Activated CD4-positive, alpha-beta T cell treated with anti-CD3 and anti-CD28 coated beads for 36 hours (primary cell): ENCODE results near the gene OR52H1. TPM values are rescaled to one million over a fixed set of nuclear protein-coding genes. Genes with fewer than 3 reads are reported as not detected.

Experiments used
- ATAC-seq: fragments of 200-7000 bp; cut with Tn5 transposase; one replicate; pipeline ENCODE4 v1.10.0; 2021; ENCODE audit warnings: mild to moderate bottlenecking, moderate library complexity
- CTCF ChIA-PET: fragments of 350-600 bp; sonication (Branson Sonifier 250); formaldehyde crosslinking; loops from one replicate; lab custom pipeline; 2021; ENCODE audit warnings: antibody characterized with exemption; lab: Charles Lee
- POLR2A ChIA-PET: fragments of 350-600 bp; sonication (Branson Sonifier 250); formaldehyde crosslinking; loops from one replicate; lab custom pipeline; 2021; ENCODE audit warnings: antibody characterized with exemption, inconsistent platforms; lab: Charles Lee
- DNase-seq: peaks from one replicate; pipeline ENCODE4 v3.0.0-alpha.2; 2020
- H3K27ac Mint-ChIP-seq: one replicate; pipeline ENCODE4 v1.8.0; 2021; ENCODE audit warnings: mixed read lengths
- H3K27me3 Mint-ChIP-seq: one replicate; pipeline ENCODE4 v1.8.0; 2021; ENCODE audit warnings: mixed read lengths
- H3K36me3 Mint-ChIP-seq: one replicate; pipeline ENCODE4 v1.8.0; 2021; ENCODE audit warnings: low read depth, mixed read lengths
- H3K4me1 Mint-ChIP-seq: one replicate; pipeline ENCODE4 v1.8.0; 2021; ENCODE audit warnings: mixed read lengths
- H3K4me3 Mint-ChIP-seq: one replicate; pipeline ENCODE4 v1.8.0; 2021; ENCODE audit warnings: mild to moderate bottlenecking, moderate library complexity, mixed read lengths
- H3K9me3 Mint-ChIP-seq: one replicate; pipeline ENCODE4 v1.8.0; 2021; ENCODE audit warnings: low read depth, mixed read lengths
- intact Hi-C, 2 experiments: fragments of 100-400 bp; cut with DNase I in 1 of 2; cut with micrococcal nuclease in 1 of 2; formaldehyde crosslinking; loops; one replicate each; pipeline versions ENCODE4 v1.14.2 to v1.15.1; 2022 to 2024; cut with DNase I, micrococcal nuclease
- total RNA-seq, 2 experiments: library from RNA; stranded (reverse); gene quantifications; one replicate each; pipeline ENCODE4 v1.2.3, GENCODE V29; 2021

The OR52H1 gene
- total RNA-seq, 2 experiments from 2014 or later, result not detected

DNA sequence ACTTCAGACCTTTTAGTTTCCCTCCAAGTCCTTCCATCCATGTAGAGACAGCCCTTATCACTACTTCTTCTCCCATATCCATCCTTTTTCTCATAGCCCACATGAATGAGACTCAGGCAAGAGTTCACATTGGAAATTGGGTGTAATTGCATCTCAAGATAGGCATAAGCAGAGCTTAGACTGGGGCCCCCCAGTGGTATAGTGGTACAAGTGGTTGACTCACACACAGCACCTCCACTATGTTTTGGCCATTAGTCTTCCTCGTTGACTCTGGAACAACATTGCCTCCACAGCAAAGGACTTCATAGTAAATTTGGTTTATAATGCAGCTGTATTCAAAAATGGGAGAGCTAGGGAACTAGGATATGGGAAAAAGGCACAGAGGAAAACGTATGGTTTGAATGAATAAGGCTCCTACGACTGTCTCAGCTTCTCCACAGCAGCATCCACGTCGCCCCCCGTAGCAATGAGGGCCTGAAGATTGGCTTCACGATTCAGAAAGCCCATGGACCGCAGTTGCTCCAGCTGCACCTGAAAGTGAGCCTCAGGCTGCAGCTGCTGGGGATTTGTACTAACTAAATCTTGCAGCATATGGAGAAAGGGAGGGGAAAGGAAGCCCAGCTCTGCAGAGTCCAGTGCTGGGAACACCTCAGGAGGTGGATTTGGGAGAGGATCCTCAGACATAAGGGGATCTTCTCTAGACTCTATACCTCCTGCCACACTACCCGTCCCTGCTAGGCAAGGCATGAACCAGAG lies 41.0 kb downstream of the OR52H1 start:
- H3K36me3 Mint-ChIP-seq, result no peaks in the 10 kb centered on the region
- intact Hi-C loops, result no loop called here
- CTCF ChIA-PET, result interaction anchor here (0.6 to 0.8 kb wide), 2 partner anchors 37 to 804 kb away, joined by 4 read pairs; no protein-coding TSS in a partner anchor
- no peaks in the 10 kb centered on the region for H3K9me3 Mint-ChIP-seq
- no peak for ATAC-seq
- POLR2A ChIA-PET, result no interaction called here
- no peak overlapping the region for H3K4me3 Mint-ChIP-seq
- H3K4me1 Mint-ChIP-seq, result no peaks in the 10 kb centered on the region
- H3K27ac Mint-ChIP-seq, result no peak overlapping the region
- peaks cover 10% of the 10 kb centered on the region for H3K27me3 Mint-ChIP-seq
- no peak for DNase-seq

- no peak overlapping the region for H3K4me3 Mint-ChIP-seq
- H3K27ac Mint-ChIP-seq, result no peak overlapping the region
- H3K36me3 Mint-ChIP-seq, result no peaks in the 10 kb centered on the region
- ChIA-PET POLR2A (interaction anchor here (0.6 kb wide), 1 partner anchor 1877 kb away, joined by 3 read pairs; no protein-coding TSS in a partner anchor), CTCF (no interaction called here)
- no peak for DNase-seq
- no peaks in the 10 kb centered on the region for H3K9me3 Mint-ChIP-seq
- peaks cover 12% of the 10 kb centered on the region for H3K27me3 Mint-ChIP-seq
- ATAC-seq, result no peak
- no peaks in the 10 kb centered on the region for H3K4me1 Mint-ChIP-seq
- intact Hi-C loops, result no loop called here
These were observed 42.8 kb downstream of the OR52H1 start for GRCh38 chr11:5505363-5506048.

GRCh38 chr11:5504403-5504921 lies 43.9 kb downstream of the OR52H1 start:
- no peaks in the 10 kb centered on the region for H3K36me3 Mint-ChIP-seq
- ATAC-seq (no peak), DNase-seq (no peak)
- ChIA-PET POLR2A (interaction anchor here (0.6 kb wide), 1 partner anchor 332 kb away, joined by 3 read pairs; no protein-coding TSS in a partner anchor), CTCF (interaction anchor here (1.1 to 1.2 kb wide), 2 partner anchors 8 to 18 kb away, joined by 3 read pairs; no protein-coding TSS in a partner anchor)
- H3K27me3 Mint-ChIP-seq, result peaks cover 11% of the 10 kb centered on the region
- no peak overlapping the region for H3K27ac Mint-ChIP-seq
- H3K4me3 Mint-ChIP-seq, result no peak overlapping the region
- intact Hi-C loops, result no loop called here
- H3K4me1 Mint-ChIP-seq, result no peaks in the 10 kb centered on the region
- H3K9me3 Mint-ChIP-seq, result no peaks in the 10 kb centered on the region

DNA sequence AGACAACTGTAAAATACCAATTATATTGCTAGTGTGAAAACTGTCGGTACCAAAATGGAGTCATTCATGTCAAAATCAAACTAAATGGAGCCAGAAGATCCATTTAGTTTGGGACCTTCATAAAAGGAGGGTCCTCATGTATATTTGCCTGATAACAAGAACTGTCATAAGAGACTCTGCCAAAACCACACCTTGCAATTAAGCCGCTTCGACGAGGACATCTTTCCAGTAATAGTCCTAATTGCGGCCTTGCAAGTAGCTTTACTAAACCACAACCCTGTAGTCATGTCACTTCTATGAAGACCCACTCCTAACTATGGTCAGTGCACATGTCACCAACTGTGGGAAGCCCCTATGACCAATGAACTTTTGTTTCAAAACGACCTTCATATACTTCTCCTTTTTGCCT lies 47.9 kb downstream of the OR52H1 start:
- POLR2A ChIA-PET, result no interaction called here
- DNase-seq (no peak), ATAC-seq (no peak)
- no peaks in the 10 kb centered on the region for H3K36me3 Mint-ChIP-seq
- no peaks in the 10 kb centered on the region for H3K9me3 Mint-ChIP-seq
- intact Hi-C loops, result no loop called here
- CTCF ChIA-PET, result interaction anchor here (1.4 kb wide), 1 partner anchor 25 kb away, joined by 3 read pairs; no protein-coding TSS in a partner anchor
- no peak overlapping the region for H3K27ac Mint-ChIP-seq
- no peak overlapping the region for H3K4me3 Mint-ChIP-seq
- no peaks in the 10 kb centered on the region for H3K4me1 Mint-ChIP-seq
- peaks cover 4% of the 10 kb centered on the region for H3K27me3 Mint-ChIP-seq

DNA sequence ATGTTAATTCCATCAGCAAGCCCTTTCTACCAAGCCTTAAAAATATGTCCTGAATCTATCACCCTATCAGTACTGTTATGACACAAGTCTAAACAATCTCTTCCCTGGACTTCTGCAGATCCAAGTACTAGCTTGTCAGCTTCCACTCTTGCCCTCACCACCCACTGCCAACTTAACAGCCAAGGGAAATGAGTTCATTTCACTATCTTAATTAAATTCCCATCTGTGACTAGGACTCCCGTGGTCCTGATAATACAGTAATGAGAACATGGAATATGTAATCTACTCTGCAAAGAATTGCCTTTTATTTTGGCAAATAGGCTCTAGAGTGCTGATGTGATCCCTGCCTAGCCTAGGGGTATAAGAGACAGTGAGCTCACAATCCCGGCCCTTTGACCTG lies 48.7 kb downstream of the OR52H1 start:
- peaks cover 4% of the 10 kb centered on the region for H3K27me3 Mint-ChIP-seq
- no peak overlapping the region for H3K27ac Mint-ChIP-seq
- H3K4me3 Mint-ChIP-seq, result no peak overlapping the region
- no peaks in the 10 kb centered on the region for H3K4me1 Mint-ChIP-seq
- ChIA-PET POLR2A (no interaction called here), CTCF (interaction anchor here (1.4 kb wide), 1 partner anchor 24 kb away, joined by 3 read pairs; no protein-coding TSS in a partner anchor)
- ATAC-seq, result no peak
- DNase-seq, result no peak
- H3K36me3 Mint-ChIP-seq, result no peaks in the 10 kb centered on the region
- intact Hi-C loops, result no loop called here
- H3K9me3 Mint-ChIP-seq, result no peaks in the 10 kb centered on the region

Other genes starting within 250 kb of the OR52H1 start
- not detected for gene OR51B4, start 246.6 kb downstream of the OR52H1 start, total RNA-seq
- gene OR51B2, start 224.2 kb downstream of the OR52H1 start, total RNA-seq, result not detected
- gene OR51B5, start 205.0 kb downstream of the OR52H1 start, total RNA-seq, result not detected
- gene OR51B6, start 197.0 kb downstream of the OR52H1 start, total RNA-seq, result not detected
- gene OR51M1, start 164.7 kb downstream of the OR52H1 start, total RNA-seq, result not detected
- gene OR51Q1, start 126.4 kb downstream of the OR52H1 start, total RNA-seq, result not detected
- not detected for gene OR51I1, start 107.0 kb downstream of the OR52H1 start, total RNA-seq
- gene OR51I2, start 99.2 kb downstream of the OR52H1 start, total RNA-seq, result not detected
- gene OR52D1, start 59.9 kb downstream of the OR52H1 start, total RNA-seq, result not detected
- not detected for gene UBQLN3, start 38.6 kb downstream of the OR52H1 start, total RNA-seq
- gene UBQLNL, start 31.8 kb downstream of the OR52H1 start, total RNA-seq, result under 1 TPM; 0.11 to 0.14 TPM
- not detected for gene OR52B6, start 32.3 kb upstream of the OR52H1 start, total RNA-seq
- under 1 TPM; 0.75 to 0.76 TPM for gene TRIM6, start 48.1 kb upstream of the OR52H1 start, total RNA-seq
- 10 to 100 TPM; 10.4 to 11.8 TPM for gene TRIM34, start 76.5 kb upstream of the OR52H1 start, total RNA-seq
- gene TRIM5, start 136.5 kb upstream of the OR52H1 start, total RNA-seq, result 10 to 100 TPM; 16.4 to 17.9 TPM
- gene TRIM22, start 141.2 kb upstream of the OR52H1 start, total RNA-seq, result 100 to 1,000 TPM in 1 of 2 experiments, 10 to 100 TPM in 1; 73.4 to 101 TPM
- gene OR56B1, start 187.9 kb upstream of the OR52H1 start, total RNA-seq, result under 1 TPM; 0.14 to 0.16 TPM
- gene OR52N4, start 205.7 kb upstream of the OR52H1 start, total RNA-seq, result under 1 TPM; 0.23 to 0.70 TPM
- not detected for gene OR52N5, start 234.8 kb upstream of the OR52H1 start, total RNA-seq
- gene OR52N1, start 242.7 kb upstream of the OR52H1 start, total RNA-seq, result not detected